Prostate gland (tissue), 2 donors: ENCODE results near the gene PTPRT. TPM values are rescaled to one million over a fixed set of nuclear protein-coding genes. Genes with fewer than 3 reads are reported as not detected.

ENCODE experiments used
- DNase-seq: peaks from one replicate; pipeline ENCODE4 v3.0.0-alpha.2; 2019; ENCODE audit warnings: low spot score
- H3K27ac ChIP-seq, 2 donors: fragments of 200-600 bp; sonication (generic); 2 replicates each; pipeline ENCODE4 v1.5.1; 2017 to 2019
- H3K27me3 ChIP-seq: fragments of 200-600 bp; sonication (generic); replicated peaks from 2 replicates; pipeline ENCODE4 v1.5.1; 2019; ENCODE audit not compliant: insufficient read depth
- H3K36me3 ChIP-seq, 2 donors: fragments of 200-600 bp; sonication (generic); 1 replicate in 1 of 2; 2 replicates in 1 of 2; pipeline versions ENCODE4 v1.5.1 to v1.8.1; 2017 to 2019
- H3K4me1 ChIP-seq: fragments of 200-600 bp; sonication (generic); replicated peaks from 2 replicates; pipeline ENCODE4 v1.5.1; 2019
- H3K4me3 ChIP-seq, 2 donors: fragments of 200-600 bp; sonication (generic); 2 replicates each; pipeline ENCODE4 v1.5.1; 2017 to 2019
- H3K9me3 ChIP-seq: fragments of 200-600 bp; sonication (generic); 2 replicates; pipeline ENCODE4 v1.5.1; 2017
- POLR2A ChIP-seq: fragments of 450-650 bp; IDR thresholded peaks from one replicate; pipeline ENCODE4 v1.6.1; 2016; ENCODE audit warnings: antibody characterized with exemption, mild to moderate bottlenecking
- POLR2AphosphoS5 ChIP-seq: sonication (generic); formaldehyde crosslinking; IDR thresholded peaks from one replicate; pipeline ENCODE4 v1.6.1; 2017; ENCODE audit warnings: antibody characterized with exemption
- WGBS: methylation state at CpG from one replicate; pipeline ENCODE4 v1.1.5; 2018; 5-methylcytosine and 5-hydroxymethylcytosine counted together
- intact Hi-C: fragments of 100-400 bp; cut with DNase I; formaldehyde crosslinking; loops from one replicate; pipeline ENCODE4 v1.14.2; 2022
- total RNA-seq, 2 donors: library from RNA; depleted of rRNA; stranded (reverse); fragments of >200 nt; gene quantifications; one replicate each; pipeline ENCODE4 v1.1.0, GENCODE V29; 2016
- TF ChIP-seq, protein P1 (sequence below), 4 experiments: fragments of 200-600 bp in 2 of 4; fragments of 450-650 bp in 2 of 4; sonication (generic) in 2 of 4; IDR thresholded peaks; 1 replicate in 3 of 4; 2 replicates in 1 of 4; pipeline ENCODE4 v1.5.1; 2016 to 2019; ENCODE audit warnings: antibody characterized with exemption in 4 of 4, mild to moderate bottlenecking in 2 of 4, moderate library complexity in 2 of 4

The PTPRT gene
- total RNA-seq, 2 donors from 2014 or later: 1.5 to 3.5 TPM

DNA sequence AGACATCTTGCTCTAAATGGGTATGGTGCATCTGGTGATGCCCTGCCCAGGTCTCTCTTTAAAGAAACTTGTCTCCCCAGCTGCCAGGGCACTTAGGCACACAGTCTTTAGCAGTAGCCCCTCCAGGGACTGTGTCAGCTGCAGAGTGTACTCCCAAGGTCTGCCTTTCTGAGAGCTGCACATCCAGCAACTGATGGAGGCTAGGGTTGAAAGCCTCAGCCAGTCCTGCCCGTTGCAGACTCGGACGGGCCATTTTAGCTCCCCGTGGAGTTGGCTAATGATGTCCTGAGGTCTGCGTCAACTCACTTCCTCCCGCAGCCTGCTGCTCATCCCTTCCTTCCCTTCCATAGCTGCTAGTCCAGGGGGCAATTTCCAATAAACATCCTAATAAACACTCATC is 381.8 kb downstream of the PTPRT start:
- WGBS: 85% methylated on average over 6 of the region's 6 CpGs
- H3K27me3 ChIP-seq: no peaks in the 10 kb centered on the region
- no peaks in the 10 kb centered on the region for H3K4me1 ChIP-seq
- no peaks in the 10 kb centered on the region for H3K36me3 ChIP-seq
- intact Hi-C loops: no loop called here
- H3K27ac ChIP-seq: no peak overlapping the region
- no peak for DNase-seq
- H3K9me3 ChIP-seq: no peaks in the 10 kb centered on the region
- no peak for TF ChIP-seq POLR2A
- TF ChIP-seq POLR2AphosphoS5: no peak
- TF ChIP-seq, protein P1, sequence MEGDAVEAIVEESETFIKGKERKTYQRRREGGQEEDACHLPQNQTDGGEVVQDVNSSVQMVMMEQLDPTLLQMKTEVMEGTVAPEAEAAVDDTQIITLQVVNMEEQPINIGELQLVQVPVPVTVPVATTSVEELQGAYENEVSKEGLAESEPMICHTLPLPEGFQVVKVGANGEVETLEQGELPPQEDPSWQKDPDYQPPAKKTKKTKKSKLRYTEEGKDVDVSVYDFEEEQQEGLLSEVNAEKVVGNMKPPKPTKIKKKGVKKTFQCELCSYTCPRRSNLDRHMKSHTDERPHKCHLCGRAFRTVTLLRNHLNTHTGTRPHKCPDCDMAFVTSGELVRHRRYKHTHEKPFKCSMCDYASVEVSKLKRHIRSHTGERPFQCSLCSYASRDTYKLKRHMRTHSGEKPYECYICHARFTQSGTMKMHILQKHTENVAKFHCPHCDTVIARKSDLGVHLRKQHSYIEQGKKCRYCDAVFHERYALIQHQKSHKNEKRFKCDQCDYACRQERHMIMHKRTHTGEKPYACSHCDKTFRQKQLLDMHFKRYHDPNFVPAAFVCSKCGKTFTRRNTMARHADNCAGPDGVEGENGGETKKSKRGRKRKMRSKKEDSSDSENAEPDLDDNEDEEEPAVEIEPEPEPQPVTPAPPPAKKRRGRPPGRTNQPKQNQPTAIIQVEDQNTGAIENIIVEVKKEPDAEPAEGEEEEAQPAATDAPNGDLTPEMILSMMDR (IDR thresholded peaks at IDR 0.05): no peak
- no peak overlapping the region for H3K4me3 ChIP-seq

- intact Hi-C loops: no loop called here
- Histone ChIP-seq H3K9me3 (no peaks in the 10 kb centered on the region), H3K27me3 (no peaks in the 10 kb centered on the region), H3K36me3 (no peaks in the 10 kb centered on the region), H3K4me1 (no peaks in the 10 kb centered on the region), H3K27ac (no peak overlapping the region), H3K4me3 (no peak overlapping the region)
- TF ChIP-seq, protein P1 (IDR thresholded peaks at IDR 0.05): no peak
- TF ChIP-seq POLR2A: no peak
- no peak for TF ChIP-seq POLR2AphosphoS5
- WGBS: 63% methylated on average over 11 of the region's 11 CpGs
- no peak for DNase-seq
Observed at GRCh38 chr20:42795111-42795695, 394.5 kb downstream of the PTPRT start.

DNA sequence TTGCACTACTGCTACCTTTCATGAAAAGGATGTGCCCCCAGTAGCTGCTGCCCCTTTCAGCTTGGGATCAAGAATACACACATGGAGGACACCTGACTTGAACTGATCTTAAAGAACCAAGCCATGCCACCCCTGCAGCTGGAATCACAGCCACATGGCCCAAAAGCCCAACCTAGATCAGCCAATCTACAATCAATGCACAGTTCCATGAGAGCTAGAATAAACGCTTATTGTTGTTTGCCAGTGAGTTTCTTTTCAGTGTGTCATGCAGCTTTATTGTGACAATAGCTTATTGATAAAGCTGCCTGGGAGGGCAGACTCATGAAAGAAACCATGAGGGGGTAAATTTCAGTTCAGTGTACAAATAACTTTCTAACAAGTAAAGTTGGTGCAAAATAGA is 397.7 kb downstream of the PTPRT start:
- H3K36me3 ChIP-seq: no peaks in the 10 kb centered on the region
- intact Hi-C loops: no loop called here
- no peaks in the 10 kb centered on the region for H3K4me1 ChIP-seq
- no peaks in the 10 kb centered on the region for H3K9me3 ChIP-seq
- WGBS: 90% methylated on average over 1 of the region's 1 CpG
- no peak for DNase-seq
- no peak overlapping the region for H3K4me3 ChIP-seq
- TF ChIP-seq POLR2A: no peak
- TF ChIP-seq POLR2AphosphoS5: no peak
- TF ChIP-seq, protein P1 (IDR thresholded peaks at IDR 0.05): no peak
- H3K27ac ChIP-seq: no peak overlapping the region
- H3K27me3 ChIP-seq: no peaks in the 10 kb centered on the region

DNA sequence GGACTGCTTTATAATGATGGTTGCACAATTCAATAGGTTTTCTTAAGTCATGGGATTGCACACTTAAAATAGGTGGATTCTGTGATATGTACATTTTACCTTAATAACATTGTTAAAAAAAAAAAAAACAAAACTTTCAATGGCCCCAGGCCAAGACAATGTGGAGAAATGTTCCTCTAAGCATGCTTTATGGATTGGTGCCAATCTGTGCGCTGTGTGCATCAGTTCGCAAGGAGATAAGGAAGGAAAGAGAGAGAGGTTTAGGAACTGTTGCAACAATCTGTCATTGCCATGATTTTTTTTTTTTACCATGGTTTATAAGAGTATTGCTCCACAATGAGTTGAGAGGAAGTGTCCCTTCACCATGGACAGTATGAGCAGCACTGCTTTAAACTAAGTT is 399.6 kb downstream of the PTPRT start:
- 27% methylated on average over 2 of the region's 2 CpGs for WGBS
- Histone ChIP-seq H3K27ac (no peak overlapping the region), H3K9me3 (no peaks in the 10 kb centered on the region), H3K4me3 (no peak overlapping the region), H3K36me3 (no peaks in the 10 kb centered on the region), H3K27me3 (no peaks in the 10 kb centered on the region), H3K4me1 (no peaks in the 10 kb centered on the region)
- TF ChIP-seq POLR2AphosphoS5: no peak
- intact Hi-C loops: no loop called here
- no peak for DNase-seq

GRCh38 chr20:42788707-42789106 is 401.0 kb downstream of the PTPRT start:
- DNase-seq: no peak
- WGBS: 85% methylated on average over 5 of the region's 5 CpGs
- no peak overlapping the region for H3K27ac ChIP-seq
- no peaks in the 10 kb centered on the region for H3K36me3 ChIP-seq
- H3K4me3 ChIP-seq: no peak overlapping the region
- no peaks in the 10 kb centered on the region for H3K4me1 ChIP-seq
- H3K9me3 ChIP-seq: no peaks in the 10 kb centered on the region
- TF ChIP-seq POLR2A: no peak
- TF ChIP-seq, protein P1 (IDR thresholded peaks at IDR 0.05): no peak
- TF ChIP-seq POLR2AphosphoS5: no peak
- intact Hi-C loops: no loop called here
- no peaks in the 10 kb centered on the region for H3K27me3 ChIP-seq
